HG02678 (cell line): Measurements from ENCODE around the gene HYAL3.
A peak's percentile ranks its signal among the peaks of the same experiment; 100 is the strongest.
"Not testable (repeated sequence)": the region's sequence is repeated elsewhere in the genome, so short reads cannot be mapped to it uniquely, and the experiment has no call there.

Experiments
- ATAC-seq: cut with Tn5 transposase; IDR thresholded peaks from one replicate; pipeline ENCODE4 v1.9.1; 2021; ENCODE audit warnings: mild to moderate bottlenecking, moderate library complexity; ENCODE audit not compliant: unreplicated experiment

The HYAL3 gene

GRCh38 chr3:50260942-50261441 is 38.2 kb downstream of the HYAL3 start:
- no peak for ATAC-seq

- peak; percentile 90 for ATAC-seq
Observed at GRCh38 chr3:50260027-50260941, 38.9 kb downstream of the HYAL3 start.

GRCh38 chr3:50259432-50260026 is 39.7 kb downstream of the HYAL3 start:
- peak; percentile 15 for ATAC-seq

- no peak for ATAC-seq
Observed at GRCh38 chr3:50258979-50259378, 40.2 kb downstream of the HYAL3 start.

- no peak for ATAC-seq
Observed at GRCh38 chr3:50258029-50258680, 41.0 kb downstream of the HYAL3 start.

GRCh38 chr3:50256978-50257890 is 42.0 kb downstream of the HYAL3 start:
- no peak for ATAC-seq

GRCh38 chr3:50255251-50255615 is 44.0 kb downstream of the HYAL3 start:
- no peak for ATAC-seq

- ATAC-seq: no peak
Observed at GRCh38 chr3:50254577-50255250, 44.5 kb downstream of the HYAL3 start.

- ATAC-seq: no peak
Observed at GRCh38 chr3:50251220-50251619, 48.0 kb downstream of the HYAL3 start.

- ATAC-seq: no peak
Observed at GRCh38 chr3:50250514-50250913, 48.7 kb downstream of the HYAL3 start.

GRCh38 chr3:50249457-50249856 is 49.7 kb downstream of the HYAL3 start:
- no peak for ATAC-seq

- ATAC-seq: no peak
Observed at GRCh38 chr3:50248387-50248786, 50.8 kb downstream of the HYAL3 start.

- ATAC-seq: peak; percentile 62
Observed at GRCh38 chr3:50246517-50246954, 52.7 kb downstream of the HYAL3 start.

- peak; percentile 71 for ATAC-seq
Observed at GRCh38 chr3:50245831-50246516, 53.2 kb downstream of the HYAL3 start.

GRCh38 chr3:50245251-50245745 is 53.9 kb downstream of the HYAL3 start:
- no peak for ATAC-seq

- ATAC-seq: not testable (repeated sequence)
Observed at GRCh38 chr3:50244813-50245212, 54.4 kb downstream of the HYAL3 start.

- ATAC-seq: no peak
Observed at GRCh38 chr3:50243543-50243895, 55.7 kb downstream of the HYAL3 start.

- ATAC-seq: no peak
Observed at GRCh38 chr3:50242851-50243542, 56.2 kb downstream of the HYAL3 start.
